Activated naive CD4-positive, alpha-beta T cell treated with anti-CD3 and anti-CD28 coated beads, Interleukin-2, amount 50 U/mL, for 16 hours (primary cell): Measurements from ENCODE around the gene ERCC2.
"Not testable (repeated sequence)": the region's sequence is repeated elsewhere in the genome, so short reads cannot be mapped to it uniquely, and the experiment has no call there.

Experiments used
- DNase-seq: peaks from one replicate; pipeline ENCODE4 v3.0.0-alpha.2; 2020

Gene ERCC2

GRCh38 chr19:45327404-45328143 lies 42.8 kb downstream of the ERCC2 start:
- no peak for DNase-seq

GRCh38 chr19:45324349-45324907 lies 45.9 kb downstream of the ERCC2 start:
- DNase-seq = no peak

- no peak for DNase-seq
Measured at GRCh38 chr19:45323671-45324081, 46.7 kb downstream of the ERCC2 start.

- no peak for DNase-seq
Measured at GRCh38 chr19:45322744-45323281, 47.6 kb downstream of the ERCC2 start, which contains the start of gene CKM. Gene CKM (minus strand): TSS chr19:45322875. CDS start chr19:45319713, 3,162 bp downstream.

GRCh38 chr19:45322311-45322710 lies 48.1 kb downstream of the ERCC2 start:
- no peak for DNase-seq

GRCh38 chr19:45321848-45322247 lies 48.5 kb downstream of the ERCC2 start:
- no peak for DNase-seq

- DNase-seq = no peak
Measured at GRCh38 chr19:45320997-45321775, 49.2 kb downstream of the ERCC2 start.

GRCh38 chr19:45315304-45315703 lies 55.1 kb downstream of the ERCC2 start:
- DNase-seq = no peak

GRCh38 chr19:45314708-45315245 lies 55.6 kb downstream of the ERCC2 start:
- DNase-seq = no peak

- not testable (repeated sequence) for DNase-seq
Measured at GRCh38 chr19:45312285-45312684, 58.1 kb downstream of the ERCC2 start.

- no peak for DNase-seq
Measured at GRCh38 chr19:45311621-45312020, 58.8 kb downstream of the ERCC2 start.

- DNase-seq = not testable (repeated sequence)
Measured at GRCh38 chr19:45309322-45309721, 61.1 kb downstream of the ERCC2 start.

GRCh38 chr19:45307361-45307760 lies 63.0 kb downstream of the ERCC2 start:
- no peak for DNase-seq

- DNase-seq = no peak
Measured at GRCh38 chr19:45306518-45307027, 63.8 kb downstream of the ERCC2 start.

- DNase-seq = no peak
Measured at GRCh38 chr19:45306040-45306439, 64.3 kb downstream of the ERCC2 start.

- DNase-seq = no peak
Measured at GRCh38 chr19:45305421-45305820, 65.0 kb downstream of the ERCC2 start.

GRCh38 chr19:45305007-45305406 lies 65.4 kb downstream of the ERCC2 start:
- no peak for DNase-seq

GRCh38 chr19:45304141-45304926 lies 66.0 kb downstream of the ERCC2 start:
- no peak for DNase-seq

- no peak for DNase-seq
Measured at GRCh38 chr19:45303269-45304060, 66.9 kb downstream of the ERCC2 start.

- DNase-seq = no peak
Measured at GRCh38 chr19:45302416-45302815, 68.0 kb downstream of the ERCC2 start.
